Measurements from ENCODE around the gene SYT14.
"Not testable (repeated sequence)": the region's sequence is repeated elsewhere in the genome, so short reads cannot be mapped to it uniquely, and the experiment has no call there.

Gene SYT14

GRCh38 chr1:210124736-210125135 is 186.7 kb downstream of the SYT14 start:
- no peak for DNase-seq

GRCh38 chr1:210125143-210125542 is 187.1 kb downstream of the SYT14 start:
- no peak for DNase-seq

GRCh38 chr1:210129092-210129491 is 191.1 kb downstream of the SYT14 start:
- no peak for DNase-seq

- DNase-seq, result no peak
Observed at GRCh38 chr1:210129759-210130158, 191.7 kb downstream of the SYT14 start.

GRCh38 chr1:210132582-210132981 is 194.6 kb downstream of the SYT14 start:
- DNase-seq, result no peak

GRCh38 chr1:210143465-210144062 is 205.5 kb downstream of the SYT14 start:
- peak; percentile 77 for DNase-seq

GRCh38 chr1:210144736-210145135 is 206.7 kb downstream of the SYT14 start:
- no peak for DNase-seq

- DNase-seq, result peak; percentile 77
Observed at GRCh38 chr1:210151052-210151672, 213.1 kb downstream of the SYT14 start.

GRCh38 chr1:210159211-210159610 is 221.2 kb downstream of the SYT14 start:
- peak; percentile 29 for DNase-seq

GRCh38 chr1:210170220-210170619 is 232.2 kb downstream of the SYT14 start:
- no peak for DNase-seq

GRCh38 chr1:210174133-210174532 is 236.1 kb downstream of the SYT14 start:
- no peak for DNase-seq

- DNase-seq, result no peak
Observed at GRCh38 chr1:210185063-210185462, 247.0 kb downstream of the SYT14 start.

GRCh38 chr1:210187849-210188606 is 250.0 kb downstream of the SYT14 start:
- not testable (repeated sequence) for DNase-seq

GRCh38 chr1:210189426-210189825 is 251.4 kb downstream of the SYT14 start:
- DNase-seq, result no peak

- no peak for DNase-seq
Observed at GRCh38 chr1:210195635-210196160, 257.7 kb downstream of the SYT14 start.

- not testable (repeated sequence) for DNase-seq
Observed at GRCh38 chr1:210196266-210196665, 258.2 kb downstream of the SYT14 start.

GRCh38 chr1:210198840-210199239 is 260.8 kb downstream of the SYT14 start:
- DNase-seq, result no peak

GRCh38 chr1:210200124-210200736 is 262.2 kb downstream of the SYT14 start:
- DNase-seq, result peak; percentile 14

GRCh38 chr1:210201681-210202080 is 263.7 kb downstream of the SYT14 start:
- DNase-seq, result no peak

GRCh38 chr1:210207597-210208450 is 269.8 kb downstream of the SYT14 start:
- DNase-seq, result no peak

- DNase-seq, result peak; percentile 51
Observed at GRCh38 chr1:210213335-210213734, 275.3 kb downstream of the SYT14 start.

All from NCI-H69 (cell line).